ENCODE results near the gene TGM2.

The TGM2 gene

GRCh38 chr20:38197619-38198018, 32.5 kb upstream of the TGM2 start:
- Histone ChIP-seq H4K12ac (ENCODE audit: low read depth, low read length) (no peak overlapping the region), H3K79me2 (ENCODE audit: control insufficient read depth, insufficient read depth, low read length, poor library complexity) (no peaks in the 10 kb centered on the region), H3K18ac (ENCODE audit: low read length) (no peak overlapping the region), H3K79me1 (ENCODE audit: low read length) (peaks cover 33% of the 10 kb centered on the region), H4K91ac (ENCODE audit: low read depth, low read length) (peak overlapping the region; percentile 65), H3K4ac (ENCODE audit: low read depth, low read length) (no peak overlapping the region), H2BK12ac (ENCODE audit: low read length) (no peak overlapping the region), H2AFZ (ENCODE audit: insufficient read depth, low read length, poor library complexity) (no peak overlapping the region), H3K4me2 (ENCODE audit: low read length) (no peak overlapping the region), H3K36me3 (ENCODE audit: control insufficient read depth in 1 of 2, insufficient read depth in 2 of 2, low read length in 2 of 2) (no peaks in the 10 kb centered on the region), H2BK5ac (ENCODE audit: low read depth, low read length, poor library complexity) (peak overlapping the region; percentile 10), H3K9me3 (ENCODE audit: insufficient read depth, low read depth, low read length) (no peaks in the 10 kb centered on the region), H3K4me1 (ENCODE audit: control insufficient read depth in 1 of 2, insufficient read depth in 2 of 2, low read length in 2 of 2) (peaks cover 27 to 32% of the 10 kb centered on the region in 2 experiments), H4K8ac (ENCODE audit: low read depth, low read length) (no peak overlapping the region), H2AK5ac (ENCODE audit: low read length) (peak overlapping the region; percentile 26), H3K27me3 (ENCODE audit: insufficient read depth, low read length) (no peaks in the 10 kb centered on the region), H3K4me3 (ENCODE audit: low read depth, low read length) (no peak overlapping the region), H2BK120ac (ENCODE audit: insufficient read depth, low read length, poor library complexity) (peak overlapping the region; percentile 50), H3K14ac (ENCODE audit: low read length) (peak overlapping the region; percentile 59), H3K23ac (ENCODE audit: low read length) (no peak overlapping the region), H3K9ac (ENCODE audit: low read length) (no peak overlapping the region), H3K27ac (ENCODE audit: low read depth, low read length) (peak overlapping the region; percentile 6)
- WGBS (ENCODE audit: extremely low coverage, insufficient coverage, insufficient read length), result no CpG with 5 or more reads among the region's 1 CpG
- DNase-seq, result no peak

GRCh38 chr20:38197217-38197616, 32.1 kb upstream of the TGM2 start:
- no CpG with 5 or more reads among the region's 5 CpGs for WGBS (ENCODE audit: extremely low coverage, insufficient coverage, insufficient read length)

GRCh38 chr20:38196592-38196991, 31.5 kb upstream of the TGM2 start:
- no peak overlapping the region for H2BK5ac ChIP-seq (ENCODE audit: low read depth, low read length, poor library complexity)
- DNase-seq, result peak; percentile 86 to 93
- H3K4ac ChIP-seq (ENCODE audit: low read depth, low read length), result no peak overlapping the region
- H2AFZ ChIP-seq (ENCODE audit: insufficient read depth, low read length, poor library complexity), result no peak overlapping the region
- no peak overlapping the region for H3K18ac ChIP-seq (ENCODE audit: low read length)
- H2BK12ac ChIP-seq (ENCODE audit: low read length), result peak overlapping the region; percentile 16
- peak overlapping the region; percentile 9 for H4K8ac ChIP-seq (ENCODE audit: low read depth, low read length)
- no peak overlapping the region for H3K9ac ChIP-seq (ENCODE audit: low read length)
- H3K23ac ChIP-seq (ENCODE audit: low read length), result no peak overlapping the region
- H3K27me3 ChIP-seq (ENCODE audit: insufficient read depth, low read length), result no peaks in the 10 kb centered on the region
- no peak overlapping the region for H2BK120ac ChIP-seq (ENCODE audit: insufficient read depth, low read length, poor library complexity)
- no peaks in the 10 kb centered on the region for H3K9me3 ChIP-seq (ENCODE audit: insufficient read depth, low read depth, low read length)
- H3K4me3 ChIP-seq (ENCODE audit: low read depth, low read length), result no peak overlapping the region
- H3K79me1 ChIP-seq (ENCODE audit: low read length), result peaks cover 35% of the 10 kb centered on the region
- H4K91ac ChIP-seq (ENCODE audit: low read depth, low read length), result peak overlapping the region; percentile 38
- peak overlapping the region; percentile 12 for H3K14ac ChIP-seq (ENCODE audit: low read length)
- no peak overlapping the region for H4K12ac ChIP-seq (ENCODE audit: low read depth, low read length)
- no peak overlapping the region for H3K4me2 ChIP-seq (ENCODE audit: low read length)
- WGBS (ENCODE audit: extremely low coverage, insufficient coverage, insufficient read length), result no CpG with 5 or more reads among the region's 5 CpGs
- H3K27ac ChIP-seq (ENCODE audit: low read depth, low read length), result peak overlapping the region; percentile 34
- no peaks in the 10 kb centered on the region for H3K36me3 ChIP-seq (ENCODE audit: control insufficient read depth in 1 of 2, insufficient read depth in 2 of 2, low read length in 2 of 2)
- H2AK5ac ChIP-seq (ENCODE audit: low read length), result no peak overlapping the region
- H3K79me2 ChIP-seq (ENCODE audit: control insufficient read depth, insufficient read depth, low read length, poor library complexity), result no peaks in the 10 kb centered on the region
- H3K4me1 ChIP-seq (ENCODE audit: control insufficient read depth in 1 of 2, insufficient read depth in 2 of 2, low read length in 2 of 2), result peaks cover 30 to 31% of the 10 kb centered on the region in 2 experiments

More at GRCh38 chr20:38197217-38197616, 32.1 kb upstream of the TGM2 start:
- Histone ChIP-seq H3K4ac (ENCODE audit: low read depth, low read length) (no peak overlapping the region), H2AFZ (ENCODE audit: insufficient read depth, low read length, poor library complexity) (no peak overlapping the region), H3K4me3 (ENCODE audit: low read depth, low read length) (no peak overlapping the region), H3K18ac (ENCODE audit: low read length) (no peak overlapping the region), H3K14ac (ENCODE audit: low read length) (no peak overlapping the region), H2BK120ac (ENCODE audit: insufficient read depth, low read length, poor library complexity) (no peak overlapping the region), H4K12ac (ENCODE audit: low read depth, low read length) (no peak overlapping the region), H3K9me3 (ENCODE audit: insufficient read depth, low read depth, low read length) (no peaks in the 10 kb centered on the region), H3K4me2 (ENCODE audit: low read length) (no peak overlapping the region), H2BK12ac (ENCODE audit: low read length) (no peak overlapping the region), H3K27me3 (ENCODE audit: insufficient read depth, low read length) (no peaks in the 10 kb centered on the region), H3K9ac (ENCODE audit: low read length) (no peak overlapping the region), H2BK5ac (ENCODE audit: low read depth, low read length, poor library complexity) (no peak overlapping the region), H4K8ac (ENCODE audit: low read depth, low read length) (no peak overlapping the region), H3K23ac (ENCODE audit: low read length) (no peak overlapping the region), H3K4me1 (ENCODE audit: control insufficient read depth in 1 of 2, insufficient read depth in 2 of 2, low read length in 2 of 2) (peaks cover 27 to 32% of the 10 kb centered on the region in 2 experiments), H3K79me2 (ENCODE audit: control insufficient read depth, insufficient read depth, low read length, poor library complexity) (no peaks in the 10 kb centered on the region), H2AK5ac (ENCODE audit: low read length) (no peak overlapping the region), H3K27ac (ENCODE audit: low read depth, low read length) (peak overlapping the region; percentile 34), H4K91ac (ENCODE audit: low read depth, low read length) (peak overlapping the region; percentile 21), H3K36me3 (ENCODE audit: control insufficient read depth in 1 of 2, insufficient read depth in 2 of 2, low read length in 2 of 2) (no peaks in the 10 kb centered on the region), H3K79me1 (ENCODE audit: low read length) (peaks cover 32% of the 10 kb centered on the region)
- peak; percentile 65 to 81 for DNase-seq

GRCh38 chr20:38196076-38196475, 31.0 kb upstream of the TGM2 start:
- Histone ChIP-seq H3K4me1 (ENCODE audit: control insufficient read depth in 1 of 2, insufficient read depth in 2 of 2, low read length in 2 of 2) (peaks cover 28 to 32% of the 10 kb centered on the region in 2 experiments), H2BK120ac (ENCODE audit: insufficient read depth, low read length, poor library complexity) (peak overlapping the region; percentile 12), H2BK5ac (ENCODE audit: low read depth, low read length, poor library complexity) (no peak overlapping the region), H3K14ac (ENCODE audit: low read length) (peak overlapping the region; percentile 12), H3K4me2 (ENCODE audit: low read length) (no peak overlapping the region), H3K9me3 (ENCODE audit: insufficient read depth, low read depth, low read length) (no peaks in the 10 kb centered on the region), H3K4ac (ENCODE audit: low read depth, low read length) (no peak overlapping the region), H2AK5ac (ENCODE audit: low read length) (no peak overlapping the region), H3K79me2 (ENCODE audit: control insufficient read depth, insufficient read depth, low read length, poor library complexity) (no peaks in the 10 kb centered on the region), H3K79me1 (ENCODE audit: low read length) (peaks cover 39% of the 10 kb centered on the region), H4K12ac (ENCODE audit: low read depth, low read length) (no peak overlapping the region), H3K27me3 (ENCODE audit: insufficient read depth, low read length) (no peaks in the 10 kb centered on the region), H2BK12ac (ENCODE audit: low read length) (peak overlapping the region; percentile 16), H3K4me3 (ENCODE audit: low read depth, low read length) (no peak overlapping the region), H3K23ac (ENCODE audit: low read length) (no peak overlapping the region), H4K91ac (ENCODE audit: low read depth, low read length) (peak overlapping the region; percentile 38), H3K27ac (ENCODE audit: low read depth, low read length) (peak overlapping the region; percentile 6), H4K8ac (ENCODE audit: low read depth, low read length) (no peak overlapping the region), H3K36me3 (ENCODE audit: control insufficient read depth in 1 of 2, insufficient read depth in 2 of 2, low read length in 2 of 2) (no peaks in the 10 kb centered on the region), H3K18ac (ENCODE audit: low read length) (no peak overlapping the region), H3K9ac (ENCODE audit: low read length) (no peak overlapping the region), H2AFZ (ENCODE audit: insufficient read depth, low read length, poor library complexity) (no peak overlapping the region)
- no peak for DNase-seq
- no CpG with 5 or more reads among the region's 4 CpGs for WGBS (ENCODE audit: extremely low coverage, insufficient coverage, insufficient read length)

Measured in trophoblast cell (in vitro differentiated cells and primary cell).